DOHH2 (cell line): ENCODE results near the gene ST3GAL4.

ENCODE experiments used
- CTCF ChIP-seq: fragments of 200-600 bp; sonication (generic); IDR thresholded peaks from one replicate; pipeline ENCODE4 v1.5.1; 2014; ENCODE audit warnings: antibody characterized with exemption, mild to moderate bottlenecking, low read depth, low read length; ENCODE audit not compliant: poor library complexity, severe bottlenecking
- EZH2phosphoT487 ChIP-seq: fragments of 200-600 bp; sonication (generic); IDR thresholded peaks from 2 replicates; pipeline ENCODE4 v1.6.1; 2017; ENCODE audit warnings: borderline replicate concordance, mild to moderate bottlenecking, antibody characterized with exemption, low read length, moderate library complexity, mixed read lengths

DNA sequence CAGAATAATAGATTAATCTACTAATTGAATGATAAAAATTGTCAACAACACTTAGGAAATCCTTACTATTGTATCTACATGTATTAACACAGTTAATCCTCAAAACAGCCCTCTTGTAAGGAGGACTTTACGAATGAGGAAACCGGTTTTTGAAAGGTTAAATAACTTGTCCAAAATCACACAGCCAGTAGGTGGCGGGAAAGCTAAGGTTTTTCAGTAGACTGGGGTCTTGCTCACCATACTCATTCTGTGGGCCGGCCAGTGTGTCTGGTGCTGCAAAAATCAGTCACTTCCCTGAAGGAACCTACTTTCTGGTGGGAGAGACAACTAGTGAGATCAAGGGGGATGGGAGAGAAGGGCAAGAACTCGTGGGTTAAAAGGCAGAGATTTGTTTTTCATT lies 47.8 kb upstream of the ST3GAL4 start:
- TF ChIP-seq CTCF (peak; percentile 63), EZH2phosphoT487 (no peak)
